ENCODE measurements around the gene LRRC25.
"Not testable (repeated sequence)": the region's sequence is repeated elsewhere in the genome, so short reads cannot be mapped to it uniquely, and the experiment has no call there.

The LRRC25 gene

GRCh38 chr19:18424122-18424889 lies 26.9 kb upstream of the LRRC25 start:
- no peak for DNase-seq

- DNase-seq = no peak
Observed at GRCh38 chr19:18423258-18424020, 26.0 kb upstream of the LRRC25 start.

- no peak for DNase-seq
Observed at GRCh38 chr19:18422530-18423191, 25.2 kb upstream of the LRRC25 start.

DNA sequence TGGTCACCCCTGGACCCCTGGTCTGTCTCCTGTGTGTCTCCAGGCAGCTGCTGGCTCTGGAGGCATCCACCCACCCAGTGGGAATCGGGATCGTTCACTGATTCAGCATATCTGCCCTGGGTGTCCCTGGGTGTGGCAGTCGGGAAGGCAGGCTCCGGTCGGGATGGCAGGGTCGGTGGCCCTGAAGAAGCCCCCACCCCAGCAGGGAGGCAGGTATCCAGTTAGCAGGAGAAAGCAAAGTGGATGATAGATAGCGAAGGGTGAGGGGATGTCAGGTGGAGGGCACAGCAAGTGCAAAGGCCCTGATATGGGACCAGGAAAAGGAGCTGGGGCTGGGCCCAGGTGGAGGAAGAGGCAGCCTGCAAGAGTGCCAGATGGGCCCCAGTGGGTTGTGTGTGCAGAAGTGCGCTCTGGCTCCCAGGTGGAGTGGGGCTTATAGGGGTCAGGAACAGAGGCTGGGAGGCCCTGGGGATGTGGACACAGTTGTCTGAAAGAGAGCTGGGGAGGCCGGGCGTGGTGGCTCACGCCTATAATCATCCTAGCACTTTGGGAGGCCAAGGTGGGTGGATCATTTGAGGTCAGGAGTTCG lies 24.0 kb upstream of the LRRC25 start:
- no peak for DNase-seq

- DNase-seq = no peak
Observed at GRCh38 chr19:18420930-18421329, 23.5 kb upstream of the LRRC25 start.

DNA sequence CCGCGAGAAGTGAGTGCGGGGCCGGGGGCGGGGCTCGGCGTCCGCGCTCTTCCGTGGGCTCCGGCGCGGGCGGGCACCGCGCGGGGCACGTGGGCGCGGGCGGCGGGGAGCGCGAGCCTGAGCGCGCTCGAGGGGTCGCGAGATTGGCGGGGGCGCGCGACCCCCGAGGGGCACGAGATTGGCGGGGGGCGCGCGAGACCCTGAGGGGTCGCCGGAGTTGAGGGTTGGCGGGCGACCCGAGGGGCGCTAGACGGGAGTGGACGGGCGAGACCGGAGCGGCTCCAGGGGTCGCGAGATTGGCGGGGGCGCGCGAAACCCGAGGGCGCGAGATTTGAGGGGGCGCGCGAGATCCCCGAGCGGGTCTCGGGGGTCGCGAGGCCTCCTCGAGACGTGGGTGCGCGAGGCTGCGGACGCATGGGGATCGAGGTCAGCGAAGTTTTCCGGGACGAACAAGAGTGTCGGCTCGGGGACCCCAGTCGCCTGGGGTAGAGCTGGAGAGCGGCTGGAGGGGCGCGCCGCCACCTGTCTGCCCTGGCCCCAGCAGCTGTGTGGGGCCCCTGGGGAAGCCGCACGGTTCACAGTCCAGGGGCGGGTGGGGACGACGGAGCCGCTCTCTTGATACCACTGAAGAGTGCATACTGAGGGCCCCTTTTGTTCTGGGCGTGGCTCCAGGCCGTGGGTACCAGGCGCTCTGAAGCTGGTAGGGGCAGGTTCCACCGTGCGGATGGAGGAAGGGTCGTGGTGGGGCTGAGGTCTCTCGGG lies 22.5 kb upstream of the LRRC25 start:
- DNase-seq = no peak

DNA sequence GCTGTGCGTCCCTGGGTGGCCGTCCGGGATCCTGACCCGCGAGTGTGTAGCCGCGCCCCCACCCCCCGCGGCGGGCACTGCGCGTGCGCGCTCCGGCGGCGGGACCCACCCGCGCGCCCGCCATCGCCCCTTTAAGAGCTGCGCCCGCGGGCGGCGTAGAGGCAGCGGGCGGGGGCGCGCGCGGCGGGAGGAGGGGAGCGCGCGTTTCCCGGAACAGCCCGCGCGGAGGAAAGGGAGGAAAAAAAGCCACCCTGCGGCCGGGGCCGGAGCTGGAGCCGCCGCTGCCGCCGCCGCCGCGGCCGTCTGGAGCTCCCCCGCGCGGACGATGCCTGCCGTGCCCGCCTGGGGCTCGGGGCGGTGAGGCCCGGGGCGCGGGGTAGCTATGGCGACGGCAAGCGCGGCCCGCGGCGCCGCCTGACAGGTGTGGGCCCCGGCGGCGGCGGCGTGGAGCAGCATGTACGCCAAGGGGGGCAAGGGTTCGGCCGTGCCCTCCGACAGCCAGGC lies 21.8 kb upstream of the LRRC25 start, which contains the start of gene SSBP4:
SSBP4 (plus strand) TSS at position 204 of the 504 bp plus-strand sequence; CDS start at position 455, 251 bp downstream.
- DNase-seq = peak; percentile 51

DNA sequence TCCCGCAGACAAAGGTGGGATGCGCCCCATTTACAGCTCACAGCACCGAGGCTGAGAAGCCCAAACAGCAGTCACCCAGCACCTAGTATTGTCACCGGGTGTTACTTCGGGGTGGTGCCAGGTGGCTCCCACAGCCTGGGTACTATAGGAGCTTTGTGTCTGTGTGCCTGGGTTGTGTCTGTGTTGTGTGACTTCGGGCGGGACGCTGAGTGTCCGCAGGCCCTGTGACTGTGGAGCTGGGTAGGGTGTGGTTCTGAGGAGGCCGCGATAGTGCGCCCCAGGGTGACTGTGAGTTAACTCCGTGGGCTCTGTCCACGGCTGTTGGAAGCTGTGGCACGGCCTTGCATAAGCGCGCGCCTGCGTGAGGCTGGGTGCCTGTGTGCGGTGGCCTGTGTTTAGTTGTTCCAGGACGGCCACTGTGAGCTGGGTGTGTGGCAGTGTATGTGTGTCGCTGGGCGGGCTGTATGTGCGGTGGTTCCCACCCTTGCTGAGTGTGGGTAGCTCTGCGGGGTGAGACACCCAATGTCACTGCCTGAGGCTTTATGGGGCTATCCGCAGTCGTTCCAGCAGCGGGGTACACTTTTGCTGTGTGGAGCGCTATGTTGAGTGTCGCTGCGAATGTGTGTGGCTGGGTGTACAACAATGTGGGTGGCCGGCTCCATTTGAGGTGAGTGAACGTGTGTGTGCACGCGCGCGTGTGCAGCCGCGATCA lies 21.2 kb upstream of the LRRC25 start:
- DNase-seq = no peak

DNA sequence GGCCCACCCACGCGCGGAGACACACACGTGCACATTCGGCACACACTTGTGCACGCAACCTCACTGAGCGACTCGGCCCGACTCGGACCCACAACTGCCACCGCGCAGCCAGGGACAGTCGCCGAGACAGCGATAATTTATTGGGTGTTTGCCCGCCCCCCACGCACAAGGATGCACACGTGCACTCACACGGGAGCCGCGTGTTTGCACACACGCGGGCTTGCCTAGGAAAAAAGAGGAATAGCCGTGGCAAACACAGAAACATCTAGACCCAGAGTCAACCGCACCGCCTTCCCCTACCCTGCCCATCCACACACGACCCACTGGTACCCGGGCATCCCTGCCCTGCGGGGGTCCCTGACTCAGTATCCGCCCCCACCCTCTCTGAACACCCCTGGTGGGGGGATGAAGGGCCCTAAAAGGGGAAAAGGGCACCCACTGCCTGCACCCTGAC lies 20.6 kb upstream of the LRRC25 start:
- no peak for DNase-seq

DNA sequence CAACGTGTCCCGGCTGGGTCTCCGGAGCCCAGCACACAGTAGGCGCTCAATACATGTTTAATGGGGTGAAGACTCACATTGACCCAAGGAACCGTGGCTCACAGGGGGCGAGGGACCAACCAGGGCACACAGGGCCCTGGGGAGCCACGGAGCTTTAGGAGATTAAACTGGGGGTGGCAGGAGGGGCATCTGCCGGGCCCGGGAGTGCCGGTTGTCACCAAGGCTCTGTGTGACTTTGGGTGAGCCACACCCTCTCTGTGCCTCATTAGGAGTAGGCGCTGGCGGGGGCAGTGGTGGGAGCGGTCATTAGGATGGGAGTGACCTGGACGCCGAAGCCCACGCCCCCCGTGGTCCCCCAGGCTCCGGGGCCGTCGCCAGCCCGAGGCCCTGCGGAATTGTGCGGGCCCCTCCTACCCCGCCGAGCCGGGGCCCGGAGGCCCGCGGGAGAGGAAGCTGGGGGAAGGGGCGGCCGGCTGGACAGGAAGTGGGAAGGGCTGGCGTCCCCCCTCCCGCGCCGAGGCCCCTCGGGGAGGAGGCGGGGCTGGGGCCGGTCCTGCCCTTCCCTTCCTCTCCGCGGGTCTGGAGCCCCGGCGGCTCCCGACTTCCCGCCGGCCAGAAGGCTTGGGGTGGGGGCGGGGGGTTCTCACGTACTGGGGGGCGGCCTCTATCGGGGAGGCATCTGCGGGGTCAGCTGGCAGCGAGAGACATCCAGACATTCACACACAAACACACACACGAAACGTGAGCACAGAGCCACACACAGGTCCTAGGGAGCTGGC lies 20.0 kb upstream of the LRRC25 start:
- no peak for DNase-seq

- no peak for DNase-seq
Observed at GRCh38 chr19:18416778-18417249, 19.4 kb upstream of the LRRC25 start.

GRCh38 chr19:18415178-18415867 lies 17.9 kb upstream of the LRRC25 start:
- no peak for DNase-seq

DNA sequence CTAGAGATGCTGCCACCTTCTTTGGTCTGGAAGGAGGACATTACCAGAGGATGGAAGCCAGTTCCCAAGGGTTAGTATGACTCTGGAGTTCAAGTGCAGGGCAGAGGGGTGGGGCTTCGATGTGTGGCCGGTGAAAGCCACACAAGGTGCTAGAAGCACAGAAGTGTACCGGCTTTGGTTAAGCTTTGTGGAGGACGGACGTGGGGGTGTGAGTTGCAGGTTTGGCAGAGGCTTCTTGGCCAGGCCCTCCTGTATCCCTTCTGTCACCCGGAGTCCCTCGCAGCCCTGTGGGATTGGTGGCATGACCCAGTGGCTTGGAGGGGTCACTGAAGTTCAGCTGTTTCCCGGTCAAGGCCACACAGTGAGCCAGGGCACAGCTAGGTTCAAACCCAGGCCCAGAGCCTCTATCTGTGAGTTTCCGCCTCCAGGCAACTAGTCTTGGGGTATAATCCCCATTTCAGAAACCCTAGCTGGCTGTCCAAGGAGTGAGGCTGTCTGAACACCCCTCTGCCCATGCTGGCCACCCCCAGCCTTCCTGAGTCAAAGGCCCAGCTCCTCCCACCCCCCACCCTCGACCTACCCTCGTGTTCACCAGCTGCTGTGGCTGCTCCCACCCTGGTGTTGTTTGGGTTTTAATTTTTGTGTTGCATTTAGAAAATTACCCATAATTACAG lies 17.2 kb upstream of the LRRC25 start:
- DNase-seq = no peak

DNA sequence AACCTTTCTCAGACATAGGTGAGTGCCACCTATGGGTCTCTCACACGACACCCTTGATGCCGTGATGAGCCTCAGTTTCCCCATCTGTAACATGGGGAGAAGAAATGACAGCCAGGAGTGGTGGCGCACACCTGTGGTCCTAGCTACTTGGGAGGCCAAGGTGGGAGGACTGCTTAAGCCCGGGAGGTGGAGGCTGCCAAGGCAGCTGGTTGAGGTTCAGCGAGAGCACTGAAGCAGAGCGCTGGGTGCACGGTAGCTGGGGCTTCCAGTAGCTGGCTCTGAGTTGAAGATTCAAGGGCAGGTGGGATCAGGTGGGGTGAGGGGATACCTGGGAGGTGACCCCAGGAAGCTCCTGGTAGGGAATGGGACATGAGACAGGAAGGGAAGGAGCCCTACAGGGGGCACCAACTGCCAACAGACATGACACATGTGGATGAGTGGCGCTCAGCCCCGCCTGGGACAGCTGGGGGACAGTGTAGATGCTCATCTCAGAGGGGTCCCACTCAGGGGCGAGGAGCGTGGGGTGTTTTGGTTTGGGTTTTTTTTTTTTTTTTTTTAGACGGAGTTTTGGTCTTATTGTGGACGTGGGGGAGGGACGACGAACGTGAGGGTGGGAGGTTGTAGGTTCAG lies 15.3 kb upstream of the LRRC25 start:
- DNase-seq = no peak

GRCh38 chr19:18408053-18408476 lies 10.6 kb upstream of the LRRC25 start:
- DNase-seq = no peak

DNA sequence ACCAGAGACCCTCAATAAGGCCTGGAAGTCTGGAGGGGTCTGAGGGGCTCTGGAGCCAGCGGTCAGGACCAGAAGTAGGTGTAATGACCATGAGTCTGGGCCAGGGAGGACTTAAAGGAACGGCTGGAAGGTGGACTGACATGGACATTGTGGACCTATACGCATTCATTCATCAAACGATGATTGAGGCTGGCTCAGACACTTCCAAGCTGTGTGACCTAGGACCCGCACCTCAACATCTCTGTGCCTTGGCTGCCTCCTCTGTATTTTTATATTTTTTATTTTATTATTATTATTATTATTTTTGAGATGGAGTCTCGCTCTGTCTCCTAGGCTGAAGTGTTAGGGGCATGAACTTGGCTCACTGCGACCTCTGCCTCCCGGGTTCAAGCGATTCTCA lies 9.3 kb upstream of the LRRC25 start:
- no peak for DNase-seq

DNA sequence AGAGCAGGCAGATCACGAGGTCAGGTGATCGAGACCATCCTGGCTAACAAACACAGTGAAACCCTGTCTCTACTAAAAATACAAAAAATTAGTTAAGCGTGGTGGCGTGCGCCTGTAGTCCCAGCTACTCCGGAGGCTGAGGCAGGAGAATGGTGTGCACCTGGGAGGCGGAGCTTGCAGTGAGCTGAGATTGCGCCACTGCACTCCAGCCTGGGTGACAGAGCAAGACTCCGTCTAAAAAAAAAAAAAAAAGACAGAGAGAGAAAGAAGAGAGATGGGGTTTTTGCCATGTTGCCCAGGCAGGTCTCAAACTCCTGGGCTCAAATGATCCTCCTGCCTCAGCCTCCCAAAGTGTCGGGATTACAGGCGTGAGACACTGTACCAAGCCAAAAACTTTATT lies 8.3 kb upstream of the LRRC25 start:
- not testable (repeated sequence) for DNase-seq

- not testable (repeated sequence) for DNase-seq
Observed at GRCh38 chr19:18402455-18403248, 5.2 kb upstream of the LRRC25 start.
